Thyroid gland (tissue), 4 donors: Measurements from ENCODE around the gene DICER1.

ENCODE experiments used
- POLR2A ChIP-seq, 2 donors: fragments of 450-650 bp; IDR thresholded peaks; one replicate each; pipeline ENCODE4 v1.6.1; 2017; ENCODE audit warnings: antibody characterized with exemption in 2 of 2, mild to moderate bottlenecking in 2 of 2, moderate library complexity in 1 of 2
- TF ChIP-seq, protein P1 (sequence below), 6 experiments: fragments of 200-600 bp in 3 of 6; fragments of 450-650 bp in 3 of 6; sonication (generic) in 3 of 6; IDR thresholded peaks; one replicate each; pipeline ENCODE4 v1.5.1; 2016 to 2019; ENCODE audit warnings: antibody characterized with exemption in 6 of 6, mild to moderate bottlenecking in 2 of 6, inconsistent platforms in 1 of 6, moderate library complexity in 1 of 6

DNA sequence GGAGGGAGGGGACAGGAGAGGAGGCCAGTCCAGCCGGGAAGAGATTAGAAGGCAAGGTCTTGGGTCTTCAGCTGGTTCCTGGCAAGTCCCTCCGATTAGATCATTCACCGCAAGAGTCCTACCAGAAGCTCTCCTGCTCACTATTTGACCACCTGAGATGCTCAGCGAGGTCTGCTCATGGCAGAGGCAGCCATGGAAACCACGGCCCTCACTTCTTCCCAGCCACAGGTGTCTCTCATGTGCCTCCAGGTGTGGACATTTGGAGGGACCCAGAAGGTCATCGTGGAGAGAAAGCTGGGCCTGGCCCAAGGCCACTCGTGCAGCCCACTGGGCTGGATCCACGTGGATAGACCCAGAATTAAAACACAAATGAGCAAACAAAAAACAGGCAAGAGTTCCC is 99.5 kb downstream of the DICER1 start:
- TF ChIP-seq, protein P1, sequence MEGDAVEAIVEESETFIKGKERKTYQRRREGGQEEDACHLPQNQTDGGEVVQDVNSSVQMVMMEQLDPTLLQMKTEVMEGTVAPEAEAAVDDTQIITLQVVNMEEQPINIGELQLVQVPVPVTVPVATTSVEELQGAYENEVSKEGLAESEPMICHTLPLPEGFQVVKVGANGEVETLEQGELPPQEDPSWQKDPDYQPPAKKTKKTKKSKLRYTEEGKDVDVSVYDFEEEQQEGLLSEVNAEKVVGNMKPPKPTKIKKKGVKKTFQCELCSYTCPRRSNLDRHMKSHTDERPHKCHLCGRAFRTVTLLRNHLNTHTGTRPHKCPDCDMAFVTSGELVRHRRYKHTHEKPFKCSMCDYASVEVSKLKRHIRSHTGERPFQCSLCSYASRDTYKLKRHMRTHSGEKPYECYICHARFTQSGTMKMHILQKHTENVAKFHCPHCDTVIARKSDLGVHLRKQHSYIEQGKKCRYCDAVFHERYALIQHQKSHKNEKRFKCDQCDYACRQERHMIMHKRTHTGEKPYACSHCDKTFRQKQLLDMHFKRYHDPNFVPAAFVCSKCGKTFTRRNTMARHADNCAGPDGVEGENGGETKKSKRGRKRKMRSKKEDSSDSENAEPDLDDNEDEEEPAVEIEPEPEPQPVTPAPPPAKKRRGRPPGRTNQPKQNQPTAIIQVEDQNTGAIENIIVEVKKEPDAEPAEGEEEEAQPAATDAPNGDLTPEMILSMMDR (IDR thresholded peaks at IDR 0.05) = no peak
- TF ChIP-seq POLR2A (IDR thresholded peaks at IDR 0.05) = no peak
